Neural progenitor cell (in vitro differentiated cells): Measurements from ENCODE around the gene CTNNA3. TPM values are rescaled to one million over a fixed set of nuclear protein-coding genes. Genes with fewer than 3 reads are reported as not detected.

Experiments
- DNase-seq: peaks from one replicate; pipeline ENCODE4 v3.0.0-alpha.2; 2016; ENCODE audit warnings: low spot score
- H2AFZ ChIP-seq: fragments of 200-600 bp; sonication (generic); replicated peaks from 2 replicates; pipeline ENCODE4 v1.6.1; 2016; ENCODE audit warnings: antibody characterized with exemption
- H3F3A ChIP-seq: fragments of 200-600 bp; sonication (generic); 2 replicates; pipeline ENCODE4 v1.6.1; 2016; ENCODE audit warnings: antibody characterized with exemption, low read depth
- H3K27ac ChIP-seq: fragments of 200-600 bp; sonication (generic); 2 replicates; pipeline ENCODE4 v1.5.1; 2016; ENCODE audit warnings: mild to moderate bottlenecking
- H3K27me3 ChIP-seq: fragments of 200-600 bp; sonication (generic); 2 replicates; pipeline ENCODE4 v1.6.1; 2016; ENCODE audit warnings: mild to moderate bottlenecking, moderate library complexity
- H3K36me3 ChIP-seq: fragments of 200-600 bp; sonication (generic); 2 replicates; pipeline ENCODE4 v1.5.1; 2016
- H3K4me1 ChIP-seq: fragments of 200-600 bp; sonication (generic); 2 replicates; pipeline ENCODE4 v1.6.1; 2016; ENCODE audit warnings: mixed run types
- H3K4me2 ChIP-seq: fragments of 200-600 bp; sonication (generic); 2 replicates; pipeline ENCODE4 v1.6.1; 2016
- H3K4me3 ChIP-seq: fragments of 200-600 bp; sonication (generic); 2 replicates; pipeline ENCODE4 v1.5.1; 2016
- H3K79me2 ChIP-seq: fragments of 200-600 bp; sonication (generic); 2 replicates; pipeline ENCODE4 v1.6.1; 2016; ENCODE audit warnings: low read depth
- H3K9ac ChIP-seq: fragments of 200-600 bp; sonication (generic); 2 replicates; pipeline ENCODE4 v1.6.1; 2016
- H3K9me3 ChIP-seq: fragments of 200-600 bp; sonication (generic); 2 replicates; pipeline ENCODE4 v1.5.1; 2016; ENCODE audit warnings: low read depth
- H4K20me1 ChIP-seq: fragments of 200-600 bp; sonication (generic); 2 replicates; pipeline ENCODE4 v1.6.1; 2016; ENCODE audit warnings: low read depth
- H3K27ac Mint-ChIP-seq: 3 replicates; pipeline ENCODE4 v1.8.0; 2021; ENCODE audit warnings: mixed read lengths
- H3K27me3 Mint-ChIP-seq: 2 replicates; pipeline ENCODE4 v1.8.0; 2022; ENCODE audit warnings: low read depth, mild to moderate bottlenecking, inconsistent platforms, moderate library complexity, mixed read lengths; ENCODE audit not compliant: insufficient read depth
- H3K36me3 Mint-ChIP-seq: 3 replicates; pipeline ENCODE4 v1.8.0; 2021; ENCODE audit warnings: mixed read lengths
- H3K4me1 Mint-ChIP-seq: 3 replicates; pipeline ENCODE4 v1.8.0; 2021; ENCODE audit warnings: mixed read lengths
- H3K4me3 Mint-ChIP-seq: 3 replicates; pipeline ENCODE4 v1.8.0; 2021; ENCODE audit warnings: mild to moderate bottlenecking, moderate library complexity, mixed read lengths
- H3K9me3 Mint-ChIP-seq: 3 replicates; pipeline ENCODE4 v1.8.0; 2020; ENCODE audit warnings: mixed read lengths
- EZH2 ChIP-seq: fragments of 200-600 bp; sonication (generic); IDR thresholded peaks from 2 replicates; pipeline ENCODE4 v1.6.1; 2017; ENCODE audit warnings: antibody characterized with exemption, mild to moderate bottlenecking, moderate library complexity
- EZH2phosphoT487 ChIP-seq: fragments of 200-600 bp; sonication (generic); IDR thresholded peaks from 2 replicates; pipeline ENCODE4 v1.6.1; 2017; ENCODE audit warnings: antibody characterized with exemption
- total RNA-seq: library from RNA; depleted of rRNA; stranded (reverse); fragments of >200 nt; gene quantifications from 2 replicates; pipeline ENCODE4 v1.2.3, GENCODE V29; 2015; ENCODE audit warnings: low replicate concordance
- TF ChIP-seq, protein P1 (sequence below): fragments of 200-600 bp; sonication (generic); IDR thresholded peaks from 2 replicates; pipeline ENCODE4 v1.5.1; 2017; ENCODE audit warnings: antibody characterized with exemption, mild to moderate bottlenecking

Gene CTNNA3
- total RNA-seq, 1 donor from 2014 or later: 12.9 TPM

DNA sequence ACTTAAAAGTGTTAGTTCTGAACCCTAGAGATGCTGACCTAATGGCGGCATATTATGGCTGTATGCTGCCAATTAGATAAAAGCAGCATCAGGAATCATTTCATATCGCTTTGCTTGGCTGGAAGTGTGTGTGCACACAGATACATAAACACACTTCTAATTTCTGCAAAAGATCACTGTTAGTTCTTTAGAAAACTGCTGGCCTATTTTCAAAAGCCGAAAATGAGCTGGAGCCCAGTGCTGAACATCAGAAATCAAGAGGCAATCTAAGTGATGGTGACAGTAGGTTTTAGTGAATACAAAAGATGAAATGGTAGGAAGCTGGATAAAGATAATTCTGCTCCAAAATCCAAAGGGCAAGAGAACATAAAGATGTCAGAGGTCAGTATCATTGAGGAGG lies 1516.0 kb downstream of the CTNNA3 start:
- Histone ChIP-seq H2AFZ (peak overlapping the region; percentile 78), H3F3A (no peaks in the 10 kb centered on the region), H3K36me3 (no peaks in the 10 kb centered on the region), H3K9me3 (no peaks in the 10 kb centered on the region), H3K79me2 (no peaks in the 10 kb centered on the region), H3K4me2 (no peak overlapping the region), H3K27ac (no peak overlapping the region), H3K27me3 (no peaks in the 10 kb centered on the region), H3K4me1 (no peaks in the 10 kb centered on the region), H4K20me1 (no peaks in the 10 kb centered on the region), H3K4me3 (no peak overlapping the region), H3K9ac (no peak overlapping the region)
- Mint-ChIP-seq H3K27ac (no peak overlapping the region), H3K4me3 (no peak overlapping the region), H3K9me3 (no peaks in the 10 kb centered on the region), H3K36me3 (no peaks in the 10 kb centered on the region), H3K27me3 (no peaks in the 10 kb centered on the region), H3K4me1 (no peaks in the 10 kb centered on the region)
- TF ChIP-seq, protein P1, sequence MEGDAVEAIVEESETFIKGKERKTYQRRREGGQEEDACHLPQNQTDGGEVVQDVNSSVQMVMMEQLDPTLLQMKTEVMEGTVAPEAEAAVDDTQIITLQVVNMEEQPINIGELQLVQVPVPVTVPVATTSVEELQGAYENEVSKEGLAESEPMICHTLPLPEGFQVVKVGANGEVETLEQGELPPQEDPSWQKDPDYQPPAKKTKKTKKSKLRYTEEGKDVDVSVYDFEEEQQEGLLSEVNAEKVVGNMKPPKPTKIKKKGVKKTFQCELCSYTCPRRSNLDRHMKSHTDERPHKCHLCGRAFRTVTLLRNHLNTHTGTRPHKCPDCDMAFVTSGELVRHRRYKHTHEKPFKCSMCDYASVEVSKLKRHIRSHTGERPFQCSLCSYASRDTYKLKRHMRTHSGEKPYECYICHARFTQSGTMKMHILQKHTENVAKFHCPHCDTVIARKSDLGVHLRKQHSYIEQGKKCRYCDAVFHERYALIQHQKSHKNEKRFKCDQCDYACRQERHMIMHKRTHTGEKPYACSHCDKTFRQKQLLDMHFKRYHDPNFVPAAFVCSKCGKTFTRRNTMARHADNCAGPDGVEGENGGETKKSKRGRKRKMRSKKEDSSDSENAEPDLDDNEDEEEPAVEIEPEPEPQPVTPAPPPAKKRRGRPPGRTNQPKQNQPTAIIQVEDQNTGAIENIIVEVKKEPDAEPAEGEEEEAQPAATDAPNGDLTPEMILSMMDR: no peak
- TF ChIP-seq EZH2phosphoT487 (no peak), EZH2 (no peak)
- no peak for DNase-seq

DNA sequence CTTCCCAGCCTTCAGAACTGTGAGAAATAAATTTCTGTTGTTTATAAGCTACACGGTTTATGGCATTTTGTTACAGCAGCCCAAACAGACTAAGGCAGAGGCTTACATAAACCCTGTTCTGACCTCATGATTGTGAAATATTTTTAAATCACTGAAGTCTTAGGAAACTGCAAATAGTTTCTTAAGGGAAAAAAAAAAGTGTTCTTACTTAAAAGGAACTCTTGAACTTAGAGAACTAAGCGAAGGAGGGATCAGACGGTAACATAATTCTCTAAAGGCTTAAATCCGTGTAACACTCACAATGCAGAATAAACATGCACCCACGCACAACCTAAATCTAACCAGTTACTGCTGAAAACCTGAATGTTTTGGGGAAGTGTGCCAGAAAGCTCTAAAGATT lies 1519.2 kb downstream of the CTNNA3 start:
- Histone ChIP-seq H3K36me3 (no peaks in the 10 kb centered on the region), H3F3A (no peaks in the 10 kb centered on the region), H2AFZ (no peak overlapping the region), H3K9ac (no peak overlapping the region), H3K27ac (no peak overlapping the region), H3K4me2 (no peak overlapping the region), H3K27me3 (no peaks in the 10 kb centered on the region), H3K9me3 (no peaks in the 10 kb centered on the region), H3K4me3 (no peak overlapping the region), H3K4me1 (no peaks in the 10 kb centered on the region), H4K20me1 (no peaks in the 10 kb centered on the region), H3K79me2 (no peaks in the 10 kb centered on the region)
- no peak for DNase-seq
- Mint-ChIP-seq H3K4me3 (no peak overlapping the region), H3K9me3 (no peaks in the 10 kb centered on the region), H3K27ac (no peak overlapping the region), H3K36me3 (no peaks in the 10 kb centered on the region), H3K4me1 (no peaks in the 10 kb centered on the region), H3K27me3 (no peaks in the 10 kb centered on the region)
- TF ChIP-seq, protein P1: no peak
- TF ChIP-seq EZH2phosphoT487 (no peak), EZH2 (no peak)

DNA sequence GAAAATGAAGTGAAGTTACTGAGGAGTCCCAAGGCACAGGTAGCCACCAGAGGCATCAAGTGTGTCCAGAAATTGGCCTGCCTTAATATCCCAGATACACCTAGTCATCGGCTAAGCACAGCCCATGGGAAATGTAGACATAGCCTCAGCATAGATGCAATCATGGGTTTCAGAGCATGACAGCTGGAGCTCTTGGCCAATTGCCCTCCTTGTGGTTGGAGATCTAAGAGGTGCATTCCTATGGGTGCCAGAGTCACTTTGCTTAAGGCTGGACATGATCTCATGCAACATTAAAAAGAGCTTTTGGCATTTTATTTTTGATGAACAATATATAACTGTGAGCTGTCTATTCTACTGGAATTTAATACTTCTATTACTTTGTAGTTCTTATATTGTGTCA lies 1528.2 kb downstream of the CTNNA3 start:
- H3K9me3 Mint-ChIP-seq: peaks cover 2% of the 10 kb centered on the region
- H3F3A ChIP-seq: no peaks in the 10 kb centered on the region
- no peak overlapping the region for H3K27ac Mint-ChIP-seq
- H3K27me3 Mint-ChIP-seq: no peaks in the 10 kb centered on the region
- no peak overlapping the region for H3K4me3 ChIP-seq
- no peaks in the 10 kb centered on the region for H3K4me1 Mint-ChIP-seq
- H3K4me1 ChIP-seq: no peaks in the 10 kb centered on the region
- H3K36me3 ChIP-seq: no peaks in the 10 kb centered on the region
- DNase-seq: no peak
- TF ChIP-seq, protein P1: no peak
- TF ChIP-seq EZH2phosphoT487 (no peak), EZH2 (no peak)
- H3K4me2 ChIP-seq: no peak overlapping the region
- H3K4me3 Mint-ChIP-seq: no peak overlapping the region
- H3K27ac ChIP-seq: no peak overlapping the region
- H3K9me3 ChIP-seq: no peaks in the 10 kb centered on the region
- H3K9ac ChIP-seq: no peak overlapping the region
- no peaks in the 10 kb centered on the region for H3K36me3 Mint-ChIP-seq
- H3K27me3 ChIP-seq: no peaks in the 10 kb centered on the region
- H2AFZ ChIP-seq: no peak overlapping the region
- no peaks in the 10 kb centered on the region for H4K20me1 ChIP-seq
- H3K79me2 ChIP-seq: no peaks in the 10 kb centered on the region
